GM13976 (cell line): ENCODE data around the gene TMEM187.

Source experiments
- DNase-seq: peaks from one replicate; pipeline ENCODE4 v3.0.0; 2012; ENCODE audit warnings: low spot score
- in situ Hi-C: fragments of 300-500 bp; cut with MboI; formaldehyde crosslinking; loops from one replicate; pipeline ENCODE4 v1.12.0; 2022; ENCODE audit warnings: low sequenced_read_pairs, mixed read lengths, inconsistent platforms; ENCODE audit not compliant: unreplicated experiment
- TF ChIP-seq, protein P1 (sequence below): IDR thresholded peaks from 2 replicates; pipeline ENCODE4 v1.5.1; 2012; ENCODE audit warnings: borderline replicate concordance, mild to moderate bottlenecking; ENCODE audit not compliant: insufficient read depth; ENCODE audit errors: extremely low read depth, missing control alignments, control extremely low read depth

Gene TMEM187

DNA sequence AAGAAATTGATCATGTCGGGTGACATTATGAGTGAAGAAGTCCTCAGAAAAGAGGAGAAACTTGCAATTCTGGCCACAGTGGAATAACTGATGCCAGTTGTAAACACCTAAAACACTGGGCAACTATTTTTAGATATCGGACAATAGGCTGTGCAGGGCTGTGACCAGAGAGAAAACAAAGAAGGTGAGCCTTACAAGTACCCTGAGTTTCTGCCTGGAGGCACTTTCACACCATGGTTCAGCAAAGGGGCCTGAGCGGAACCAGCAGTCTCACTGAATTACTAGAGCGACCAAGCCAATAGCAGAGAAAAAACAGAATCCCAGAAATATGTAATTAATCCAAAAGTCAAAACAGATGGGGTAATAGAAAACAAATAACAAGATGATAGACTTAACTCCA lies 36.0 kb downstream of the TMEM187 start:
- in situ Hi-C loops, result loop anchor here (25.0 kb wide), 1 partner anchor 529 kb away; the partner anchor contains the start of genes G6PD and IKBKG

DNA sequence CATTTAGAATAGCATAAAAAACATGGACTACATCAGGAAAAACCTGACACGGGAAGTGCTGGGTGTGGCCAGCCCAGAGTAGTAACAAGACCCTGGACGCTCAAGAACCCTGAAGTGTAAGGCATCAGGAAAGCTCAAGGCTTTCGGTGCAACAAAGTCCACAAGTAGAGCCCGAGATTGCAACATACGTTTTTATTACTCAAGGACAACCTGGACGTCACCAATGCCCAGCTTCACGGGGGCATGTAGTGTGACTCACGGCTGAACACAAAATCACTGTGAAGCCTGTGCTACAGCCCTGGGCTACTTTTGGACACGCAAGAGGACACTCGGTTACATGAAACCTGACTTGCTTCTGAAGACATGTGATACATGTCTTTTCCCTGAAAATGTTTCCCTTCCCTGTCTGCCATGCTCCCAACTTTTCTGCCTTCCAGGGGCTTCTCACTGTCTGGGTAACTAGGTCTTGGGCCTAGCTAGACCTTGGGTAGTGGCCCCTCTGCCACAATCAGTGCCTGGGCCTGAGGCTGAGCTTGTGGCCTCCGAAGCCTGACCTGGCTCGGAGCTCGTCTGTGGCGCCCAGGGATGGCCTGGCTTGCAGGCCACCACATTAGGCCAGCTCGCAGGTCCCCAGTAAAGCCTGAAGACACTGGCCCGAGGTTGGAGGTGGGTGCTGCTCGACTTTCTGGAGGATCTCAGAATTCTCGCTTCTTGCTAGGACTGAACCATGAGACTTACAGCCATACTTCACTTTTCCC lies 38.0 kb downstream of the TMEM187 start:
- in situ Hi-C loops, result loop anchor here (25.0 kb wide), 1 partner anchor 527 kb away; the partner anchor contains the start of genes G6PD and IKBKG
- no peak for DNase-seq
- TF ChIP-seq, protein P1, sequence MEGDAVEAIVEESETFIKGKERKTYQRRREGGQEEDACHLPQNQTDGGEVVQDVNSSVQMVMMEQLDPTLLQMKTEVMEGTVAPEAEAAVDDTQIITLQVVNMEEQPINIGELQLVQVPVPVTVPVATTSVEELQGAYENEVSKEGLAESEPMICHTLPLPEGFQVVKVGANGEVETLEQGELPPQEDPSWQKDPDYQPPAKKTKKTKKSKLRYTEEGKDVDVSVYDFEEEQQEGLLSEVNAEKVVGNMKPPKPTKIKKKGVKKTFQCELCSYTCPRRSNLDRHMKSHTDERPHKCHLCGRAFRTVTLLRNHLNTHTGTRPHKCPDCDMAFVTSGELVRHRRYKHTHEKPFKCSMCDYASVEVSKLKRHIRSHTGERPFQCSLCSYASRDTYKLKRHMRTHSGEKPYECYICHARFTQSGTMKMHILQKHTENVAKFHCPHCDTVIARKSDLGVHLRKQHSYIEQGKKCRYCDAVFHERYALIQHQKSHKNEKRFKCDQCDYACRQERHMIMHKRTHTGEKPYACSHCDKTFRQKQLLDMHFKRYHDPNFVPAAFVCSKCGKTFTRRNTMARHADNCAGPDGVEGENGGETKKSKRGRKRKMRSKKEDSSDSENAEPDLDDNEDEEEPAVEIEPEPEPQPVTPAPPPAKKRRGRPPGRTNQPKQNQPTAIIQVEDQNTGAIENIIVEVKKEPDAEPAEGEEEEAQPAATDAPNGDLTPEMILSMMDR, result no peak

More for the DNA sequence above, 36.0 kb downstream of the TMEM187 start:
- TF ChIP-seq, protein P1, result no peak
- DNase-seq, result no peak

DNA sequence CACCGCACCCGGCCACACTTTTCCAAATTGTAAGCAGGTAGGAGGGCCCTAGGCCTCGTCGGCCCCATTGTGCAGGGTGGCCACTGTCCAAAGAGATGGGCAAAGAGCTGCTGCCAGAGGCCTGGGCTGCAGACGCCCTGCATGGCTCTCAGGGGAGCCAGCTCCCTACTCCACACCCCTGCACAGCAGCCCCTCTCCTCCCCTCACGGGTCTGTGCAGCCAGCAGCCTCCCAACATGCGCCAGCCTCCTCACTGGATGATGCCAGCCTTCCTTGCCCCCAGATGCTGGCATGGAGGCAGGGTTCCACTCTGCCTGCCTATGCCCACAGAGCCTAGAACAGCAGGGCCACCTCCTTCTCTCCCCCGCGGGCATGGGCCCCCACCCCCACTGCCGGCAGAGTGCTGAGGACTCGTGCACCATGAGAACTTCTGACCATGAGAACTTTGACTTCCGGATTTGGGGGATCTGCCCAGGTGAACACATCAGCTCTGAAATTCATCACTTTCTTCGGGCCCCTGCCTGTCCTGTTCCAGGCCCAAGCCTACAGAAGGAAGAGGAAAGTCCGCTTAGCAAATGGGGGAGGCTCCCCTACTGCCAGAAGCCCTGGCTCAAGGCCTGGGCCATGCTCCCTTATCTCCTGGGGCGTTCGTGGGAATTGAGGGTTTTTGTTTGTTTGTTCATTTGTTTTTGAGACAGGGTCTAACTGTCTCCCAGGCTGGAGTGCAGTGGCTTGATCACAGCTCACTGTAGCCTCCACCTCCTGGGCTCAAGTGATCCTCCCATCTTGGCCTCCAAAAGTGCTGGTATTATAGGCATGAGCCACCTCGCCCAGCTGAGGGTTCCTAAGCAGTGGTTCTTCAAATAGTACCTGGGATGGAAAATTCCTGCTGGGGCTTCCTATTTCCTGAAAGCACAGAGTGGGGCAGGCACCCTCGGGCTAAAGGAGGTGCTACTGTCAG lies 39.1 kb downstream of the TMEM187 start:
- in situ Hi-C loops, result loop anchor here (25.0 kb wide), 1 partner anchor 526 kb away; the partner anchor contains the start of genes G6PD and IKBKG
- no peak for DNase-seq
- TF ChIP-seq, protein P1, result no peak

DNA sequence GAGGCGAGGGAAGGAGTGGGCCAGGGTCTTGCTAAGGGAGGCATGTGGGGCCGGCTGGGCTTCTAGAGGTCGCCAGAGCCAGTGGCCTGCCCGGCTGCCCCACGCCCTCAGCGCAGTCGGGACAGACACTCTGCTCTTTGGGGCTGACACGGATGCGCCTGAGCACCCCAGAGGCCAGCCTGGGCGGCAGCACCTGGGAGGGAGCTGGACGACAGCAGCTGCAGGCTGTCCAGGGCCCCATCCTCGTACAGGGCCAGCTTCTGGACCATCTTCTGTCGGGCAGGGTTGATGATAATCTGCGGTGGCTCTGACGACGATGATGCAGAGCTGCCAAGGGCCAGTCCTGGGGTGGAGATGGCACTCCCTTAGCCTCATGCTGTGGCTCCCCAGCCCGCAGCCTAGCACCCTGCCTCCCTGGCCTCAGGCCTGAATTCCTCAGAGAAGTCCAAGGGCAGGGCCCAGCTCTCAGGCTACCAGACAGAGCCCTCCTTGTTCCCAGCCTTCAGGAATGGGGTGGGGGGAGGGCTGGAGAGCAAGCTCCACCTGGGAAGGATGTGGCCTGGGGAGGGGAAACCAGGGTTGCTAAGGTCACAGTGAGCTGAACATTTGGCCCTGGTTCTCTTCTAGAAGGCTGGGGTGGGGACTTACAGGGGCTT lies 39.9 kb downstream of the TMEM187 start:
- no peak for DNase-seq
- in situ Hi-C loops, result loop anchor here (25.0 kb wide), 1 partner anchor 525 kb away; the partner anchor contains the start of genes G6PD and IKBKG
- TF ChIP-seq, protein P1, result no peak

DNA sequence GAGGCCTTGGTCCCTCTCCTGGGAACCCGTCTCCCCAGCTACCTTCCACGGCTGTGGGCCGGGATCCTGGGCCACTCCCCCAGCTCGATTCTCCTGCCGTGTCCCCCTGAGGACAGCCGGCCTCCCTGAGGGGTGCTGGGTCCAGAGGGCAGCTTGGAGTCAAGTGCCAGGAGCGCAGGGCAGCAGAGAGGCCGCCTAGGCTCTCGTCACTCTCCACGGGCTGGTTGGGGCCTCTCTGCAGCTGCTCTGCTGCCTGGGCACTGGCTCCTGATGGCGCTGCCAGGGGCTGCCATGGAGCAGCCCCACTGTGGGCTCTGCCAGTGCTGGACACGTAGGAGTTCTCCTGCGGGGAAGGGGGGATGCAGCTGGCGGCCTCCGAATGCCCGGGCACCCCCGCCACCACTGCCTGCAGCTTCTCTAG lies 40.5 kb downstream of the TMEM187 start:
- no peak for DNase-seq
- TF ChIP-seq, protein P1, result no peak
- in situ Hi-C loops, result loop anchor here (25.0 kb wide), 1 partner anchor 524 kb away; the partner anchor contains the start of genes G6PD and IKBKG
